Measurements from ENCODE around the gene DAB2IP.
A peak's percentile ranks its signal among the peaks of the same experiment; 100 is the strongest.

DAB2IP gene

DNA sequence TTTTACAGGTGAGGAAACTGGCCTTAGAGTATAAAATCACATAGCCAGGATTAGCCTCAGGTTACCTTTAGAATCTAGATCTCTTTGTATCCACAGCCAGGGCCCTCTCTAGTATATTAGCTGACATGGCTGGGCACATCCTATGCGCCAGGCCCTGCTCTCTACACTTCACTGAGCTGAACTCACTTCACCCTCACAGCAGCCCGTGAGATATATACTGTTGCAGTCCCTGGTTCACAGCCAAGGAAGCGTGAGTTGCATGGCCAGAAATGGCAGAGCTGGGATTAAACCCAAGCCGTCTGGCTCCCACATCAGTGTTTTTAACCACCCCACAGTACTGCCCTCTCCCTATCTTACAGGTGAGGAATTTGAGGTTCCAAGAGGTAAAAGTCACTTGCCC, 58.4 kb downstream of the DAB2IP start:
- Mint-ChIP-seq H3K36me3 (ENCODE audit: low read depth) (peaks cover 22% of the 10 kb centered on the region), H3K27ac (peak overlapping the region in 2 of 3 experiments; percentile 7 to 23), H3K4me3 (no peak overlapping the region), H3K4me1 (peaks cover 32% of the 10 kb centered on the region), H3K9me3 (no peaks in the 10 kb centered on the region), H3K27me3 (ENCODE audit: low read depth) (no peaks in the 10 kb centered on the region)
- TF ChIP-seq, protein P1, sequence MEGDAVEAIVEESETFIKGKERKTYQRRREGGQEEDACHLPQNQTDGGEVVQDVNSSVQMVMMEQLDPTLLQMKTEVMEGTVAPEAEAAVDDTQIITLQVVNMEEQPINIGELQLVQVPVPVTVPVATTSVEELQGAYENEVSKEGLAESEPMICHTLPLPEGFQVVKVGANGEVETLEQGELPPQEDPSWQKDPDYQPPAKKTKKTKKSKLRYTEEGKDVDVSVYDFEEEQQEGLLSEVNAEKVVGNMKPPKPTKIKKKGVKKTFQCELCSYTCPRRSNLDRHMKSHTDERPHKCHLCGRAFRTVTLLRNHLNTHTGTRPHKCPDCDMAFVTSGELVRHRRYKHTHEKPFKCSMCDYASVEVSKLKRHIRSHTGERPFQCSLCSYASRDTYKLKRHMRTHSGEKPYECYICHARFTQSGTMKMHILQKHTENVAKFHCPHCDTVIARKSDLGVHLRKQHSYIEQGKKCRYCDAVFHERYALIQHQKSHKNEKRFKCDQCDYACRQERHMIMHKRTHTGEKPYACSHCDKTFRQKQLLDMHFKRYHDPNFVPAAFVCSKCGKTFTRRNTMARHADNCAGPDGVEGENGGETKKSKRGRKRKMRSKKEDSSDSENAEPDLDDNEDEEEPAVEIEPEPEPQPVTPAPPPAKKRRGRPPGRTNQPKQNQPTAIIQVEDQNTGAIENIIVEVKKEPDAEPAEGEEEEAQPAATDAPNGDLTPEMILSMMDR (IDR thresholded peaks at IDR 0.05; ENCODE audit: unreplicated experiment in 3 of 3) = no peak

DNA sequence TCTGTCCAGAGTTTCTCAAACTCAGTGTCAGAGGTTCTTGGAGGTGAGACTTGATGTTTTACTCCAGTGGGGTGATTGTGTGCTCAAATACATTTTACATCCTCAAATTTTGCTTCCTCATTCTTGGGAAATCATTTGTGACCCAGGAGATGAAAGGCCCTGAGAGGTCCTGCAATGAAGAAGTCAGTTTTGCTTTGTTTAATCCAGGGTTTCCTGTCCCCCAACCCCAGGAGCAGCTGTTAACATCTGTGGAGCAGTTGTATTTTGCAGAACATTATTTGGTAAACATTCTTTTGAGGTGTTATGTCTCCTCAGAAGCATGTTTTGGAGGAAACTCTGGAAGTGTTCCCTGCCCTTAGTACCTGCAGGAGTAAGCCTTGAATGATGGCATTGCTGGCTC, 59.8 kb downstream of the DAB2IP start:
- Mint-ChIP-seq H3K9me3 (no peaks in the 10 kb centered on the region), H3K27ac (no peak overlapping the region), H3K27me3 (ENCODE audit: low read depth) (no peaks in the 10 kb centered on the region), H3K36me3 (ENCODE audit: low read depth) (peaks cover 22% of the 10 kb centered on the region), H3K4me1 (peaks cover 32% of the 10 kb centered on the region), H3K4me3 (no peak overlapping the region)
- TF ChIP-seq, protein P1 (IDR thresholded peaks at IDR 0.05; ENCODE audit: unreplicated experiment in 3 of 3) = no peak

DNA sequence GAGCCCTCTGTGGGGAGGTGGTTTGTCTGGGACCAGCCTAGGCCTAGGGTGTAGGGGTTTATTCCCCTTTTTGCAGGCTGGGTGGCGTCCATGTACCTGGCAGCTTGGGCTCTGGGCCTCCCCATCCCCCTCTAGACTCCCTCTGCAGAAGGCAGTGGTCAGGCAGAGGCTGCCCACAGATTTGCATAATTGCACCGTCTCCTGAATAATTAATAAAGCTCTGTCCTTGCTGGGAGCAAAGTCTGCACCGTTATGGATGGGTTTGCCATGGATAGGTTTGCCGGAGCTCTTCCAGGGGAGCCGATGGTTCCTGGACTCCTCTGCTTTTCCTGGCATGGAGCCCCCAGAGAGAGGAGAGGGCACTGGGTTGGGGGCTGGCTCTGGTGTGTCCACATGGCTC, 60.4 kb downstream of the DAB2IP start:
- no peak overlapping the region for H3K4me3 Mint-ChIP-seq
- H3K9me3 Mint-ChIP-seq = no peaks in the 10 kb centered on the region
- no peaks in the 10 kb centered on the region for H3K27me3 Mint-ChIP-seq (ENCODE audit: low read depth)
- H3K4me1 Mint-ChIP-seq = peaks cover 32% of the 10 kb centered on the region
- TF ChIP-seq, protein P1 (IDR thresholded peaks at IDR 0.05; ENCODE audit: unreplicated experiment in 3 of 3) = no peak
- peaks cover 22% of the 10 kb centered on the region for H3K36me3 Mint-ChIP-seq (ENCODE audit: low read depth)
- no peak overlapping the region for H3K27ac Mint-ChIP-seq

DNA sequence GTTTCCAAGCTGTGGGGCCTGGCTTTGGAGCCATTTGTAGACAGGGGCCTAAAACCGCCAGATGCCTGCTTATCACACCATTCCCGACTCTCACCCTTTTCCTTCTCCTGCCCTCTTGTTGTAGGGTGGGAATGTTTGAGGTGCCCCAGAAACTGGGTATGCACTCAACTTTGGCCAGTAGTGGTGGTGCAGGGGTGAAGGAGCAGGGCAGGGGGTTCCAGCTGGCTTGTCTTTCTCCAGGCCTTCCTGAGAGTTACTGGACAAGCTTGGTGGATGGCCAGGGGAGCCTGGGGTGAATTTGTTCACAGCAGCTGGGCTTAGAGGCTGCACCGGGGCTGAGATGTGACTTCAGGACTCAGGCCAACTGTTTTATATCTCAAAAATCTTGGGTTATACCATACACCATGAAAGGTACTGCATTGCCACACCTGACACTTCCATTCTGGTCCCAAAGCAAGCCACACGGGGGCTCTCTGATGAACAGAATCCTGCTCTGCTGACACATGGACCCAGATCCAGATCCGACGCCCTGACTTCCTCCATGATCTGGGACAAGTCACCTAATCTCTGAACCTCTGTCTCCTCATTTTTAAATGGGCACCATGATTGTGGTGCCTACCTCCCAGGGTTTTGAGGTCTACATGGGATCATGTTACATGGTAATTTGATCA, 62.1 kb downstream of the DAB2IP start:
- Mint-ChIP-seq H3K4me1 (peaks cover 33% of the 10 kb centered on the region), H3K27me3 (ENCODE audit: low read depth) (no peaks in the 10 kb centered on the region), H3K36me3 (ENCODE audit: low read depth) (peaks cover 16% of the 10 kb centered on the region), H3K27ac (no peak overlapping the region), H3K4me3 (no peak overlapping the region), H3K9me3 (no peaks in the 10 kb centered on the region)
- TF ChIP-seq, protein P1 (IDR thresholded peaks at IDR 0.05; ENCODE audit: unreplicated experiment in 3 of 3) = no peak

DNA sequence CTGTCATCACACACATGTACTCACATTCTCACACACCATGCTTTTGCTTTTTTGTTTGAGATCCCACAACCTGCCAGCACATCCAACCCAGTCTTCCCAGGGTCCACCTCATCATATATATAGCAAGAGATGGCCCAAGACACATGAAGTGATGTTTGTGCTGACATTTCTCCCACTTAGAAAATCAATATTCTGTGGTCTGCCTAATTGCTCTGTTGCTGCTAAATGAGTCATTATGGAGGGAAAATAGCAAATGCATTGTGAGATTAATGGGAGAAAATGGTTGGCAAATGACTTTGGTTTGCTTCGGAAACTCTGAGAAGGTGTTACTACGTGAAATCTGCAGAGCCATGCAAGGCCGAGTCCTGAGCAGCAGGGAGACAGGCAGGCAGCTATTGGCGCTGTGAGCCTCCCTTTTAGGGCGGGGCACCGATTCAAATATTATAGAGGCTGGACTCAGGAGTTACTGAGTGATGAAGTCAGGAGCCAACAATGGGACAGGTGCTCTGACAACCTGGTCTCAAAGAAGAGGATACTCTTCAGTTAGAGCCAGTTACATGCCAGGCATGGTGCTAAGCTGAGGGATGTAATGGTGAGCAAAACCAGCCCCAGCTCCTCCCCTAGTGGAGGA, 62.8 kb downstream of the DAB2IP start:
- Mint-ChIP-seq H3K27ac (no peak overlapping the region), H3K27me3 (ENCODE audit: low read depth) (no peaks in the 10 kb centered on the region), H3K36me3 (ENCODE audit: low read depth) (peaks cover 14% of the 10 kb centered on the region), H3K4me1 (peaks cover 40% of the 10 kb centered on the region), H3K9me3 (no peaks in the 10 kb centered on the region), H3K4me3 (no peak overlapping the region)
- TF ChIP-seq, protein P1 (IDR thresholded peaks at IDR 0.05; ENCODE audit: unreplicated experiment in 3 of 3) = no peak

DNA sequence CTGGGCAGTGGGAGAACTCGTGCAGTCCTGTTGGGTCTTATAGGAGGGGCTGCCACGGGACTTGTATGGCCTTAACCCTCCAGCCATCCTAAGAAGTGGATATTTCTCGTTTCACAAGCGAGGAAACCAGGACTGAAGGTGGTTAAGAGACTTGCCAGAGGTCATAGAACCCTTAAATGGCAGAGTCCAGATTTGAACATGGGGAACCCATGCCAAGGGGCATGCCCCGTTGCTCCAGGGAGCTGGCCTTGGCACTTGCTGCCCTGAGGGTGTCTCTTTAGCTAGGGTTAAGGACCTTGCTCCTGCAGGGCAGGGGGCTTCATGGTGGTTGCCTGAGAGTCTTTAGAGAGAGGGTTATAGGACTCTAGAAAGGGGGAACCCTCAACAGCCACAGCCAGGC, 63.4 kb downstream of the DAB2IP start:
- Mint-ChIP-seq H3K4me3 (no peak overlapping the region), H3K9me3 (no peaks in the 10 kb centered on the region), H3K4me1 (peaks cover 39% of the 10 kb centered on the region), H3K36me3 (ENCODE audit: low read depth) (peaks cover 11% of the 10 kb centered on the region), H3K27me3 (ENCODE audit: low read depth) (no peaks in the 10 kb centered on the region), H3K27ac (no peak overlapping the region)
- TF ChIP-seq, protein P1 (IDR thresholded peaks at IDR 0.05; ENCODE audit: unreplicated experiment in 3 of 3) = no peak

All from nephron (organoid).